ENCODE data around the gene EEF1AKMT4.

The EEF1AKMT4 gene

DNA sequence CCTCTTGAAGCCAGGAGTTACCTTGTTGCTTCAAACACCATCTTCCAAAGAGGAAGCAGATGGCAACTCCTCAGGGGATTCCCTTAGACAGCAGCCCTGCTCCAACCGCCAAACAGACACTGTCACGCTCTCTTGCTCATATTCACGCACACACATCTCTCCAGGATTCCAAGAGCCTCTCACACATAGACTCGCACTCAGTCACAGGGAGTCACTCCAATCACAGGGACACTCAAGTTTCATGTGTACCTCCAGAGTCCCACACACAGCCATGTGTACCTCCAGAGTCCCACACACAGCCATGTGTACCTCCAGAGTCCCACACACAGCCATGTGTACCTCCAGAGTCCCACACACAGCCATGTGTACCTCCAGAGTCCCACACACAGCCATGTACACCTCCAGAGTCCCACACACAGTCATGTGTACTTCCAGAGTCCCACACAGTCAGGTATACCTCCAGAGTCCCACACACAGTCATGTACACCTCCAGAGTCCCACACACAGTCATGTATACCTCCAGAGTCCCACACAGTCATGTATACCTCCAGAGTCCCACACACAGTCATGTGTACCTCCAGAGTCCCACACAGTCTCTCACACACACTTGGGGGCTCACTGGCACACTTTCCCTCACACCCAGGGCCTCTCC, 14.0 kb upstream of the EEF1AKMT4 start:
- in situ Hi-C loops (cut with MboI; ENCODE audit: low sequenced_read_pairs) = no loop called here

DNA sequence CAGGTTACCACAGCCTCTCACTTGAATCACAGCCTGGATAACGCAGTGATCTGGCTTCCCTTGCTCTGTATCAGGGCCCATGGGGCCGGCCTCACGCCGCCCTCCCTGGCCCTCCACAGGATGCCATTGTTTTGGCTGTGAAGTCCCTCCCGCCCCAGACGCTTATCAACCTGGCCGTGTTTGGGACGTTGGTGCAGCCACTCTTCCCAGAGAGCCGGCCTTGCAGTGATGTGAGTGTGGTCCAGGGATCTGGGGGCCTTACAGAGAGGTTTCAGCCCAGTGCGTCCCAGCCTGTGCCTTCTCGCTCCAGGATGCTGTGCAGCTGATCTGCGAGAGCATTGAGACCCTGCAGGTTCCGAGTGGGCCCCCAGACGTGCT, 13.4 kb upstream of the EEF1AKMT4 start:
- in situ Hi-C loops (cut with MboI; ENCODE audit: low sequenced_read_pairs) = no loop called here

- in situ Hi-C loops (cut with MboI; ENCODE audit: low sequenced_read_pairs) = no loop called here
These were observed 12.8 kb upstream of the EEF1AKMT4 start for GRCh38 chr3:184236636-184237035.

DNA sequence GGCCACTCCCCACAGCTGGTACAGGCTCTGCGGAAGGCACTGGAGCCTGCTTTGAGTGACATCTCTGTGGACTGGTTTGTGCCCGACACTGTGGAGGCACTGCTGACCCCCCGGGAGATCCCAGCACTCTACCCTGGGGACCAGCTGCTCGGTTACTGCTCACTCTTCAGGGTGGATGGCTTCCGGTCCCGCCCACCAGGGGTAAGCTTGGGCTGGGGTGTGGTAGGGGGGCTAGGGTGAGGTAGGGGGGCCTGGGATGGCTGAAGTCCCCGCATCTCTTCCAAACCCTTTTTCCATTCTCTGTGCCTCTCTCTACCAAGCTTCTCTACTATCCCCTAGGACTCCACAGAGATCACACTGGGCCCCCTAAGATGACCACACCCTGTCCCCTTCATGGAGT, 12.3 kb upstream of the EEF1AKMT4 start:
- in situ Hi-C loops (cut with MboI; ENCODE audit: low sequenced_read_pairs) = no loop called here

GRCh38 chr3:184237807-184238206, 11.7 kb upstream of the EEF1AKMT4 start:
- in situ Hi-C loops (cut with MboI; ENCODE audit: low sequenced_read_pairs) = no loop called here

DNA sequence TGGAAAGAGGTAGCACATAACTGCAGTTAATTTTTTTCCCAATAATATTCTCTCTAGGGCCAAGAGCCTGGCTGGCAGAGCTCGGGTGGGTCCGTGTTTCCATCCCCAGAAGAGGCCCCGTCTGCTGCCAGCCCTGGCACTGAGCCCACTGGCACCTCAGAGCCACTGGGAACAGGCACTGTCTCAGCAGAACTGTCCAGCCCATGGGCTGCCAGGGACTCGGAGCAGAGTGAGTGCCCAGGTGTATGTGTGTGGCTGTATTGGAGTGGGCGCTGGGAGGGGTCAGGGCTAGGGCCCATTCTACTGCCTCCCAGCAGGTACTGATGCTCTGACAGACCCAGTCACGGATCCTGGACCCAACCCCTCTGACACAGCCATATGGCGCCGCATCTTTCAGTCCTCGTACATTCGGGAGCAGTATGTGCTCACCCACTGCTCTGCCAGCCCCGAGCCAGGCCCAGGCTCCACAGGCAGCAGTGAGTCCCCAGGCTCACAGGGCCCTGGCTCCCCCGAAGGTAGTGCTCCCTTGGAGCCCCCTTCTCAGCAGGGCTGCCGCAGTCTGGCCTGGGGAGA, 11.1 kb upstream of the EEF1AKMT4 start:
- in situ Hi-C loops (cut with MboI; ENCODE audit: low sequenced_read_pairs) = no loop called here

DNA sequence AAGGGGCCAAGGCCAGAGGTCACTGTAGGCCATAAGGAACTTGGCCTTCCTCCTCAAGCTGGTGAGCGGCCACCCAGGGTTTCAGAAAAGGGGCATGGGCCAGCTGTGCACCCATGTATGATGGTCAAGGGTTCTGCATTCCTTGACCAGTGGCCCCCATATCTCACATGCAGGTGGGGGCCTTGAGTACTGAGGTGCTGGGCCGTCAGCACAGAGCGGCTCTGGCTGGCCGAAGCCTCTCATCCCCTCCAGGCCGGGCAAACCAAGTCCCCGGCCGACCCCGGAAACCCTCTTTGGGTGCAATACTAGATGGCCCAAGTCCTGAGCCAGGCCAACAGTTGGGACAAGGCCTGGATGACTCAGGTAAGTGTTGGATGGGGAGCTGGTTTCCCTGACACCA, 10.3 kb upstream of the EEF1AKMT4 start:
- in situ Hi-C loops (cut with MboI; ENCODE audit: low sequenced_read_pairs) = no loop called here

DNA sequence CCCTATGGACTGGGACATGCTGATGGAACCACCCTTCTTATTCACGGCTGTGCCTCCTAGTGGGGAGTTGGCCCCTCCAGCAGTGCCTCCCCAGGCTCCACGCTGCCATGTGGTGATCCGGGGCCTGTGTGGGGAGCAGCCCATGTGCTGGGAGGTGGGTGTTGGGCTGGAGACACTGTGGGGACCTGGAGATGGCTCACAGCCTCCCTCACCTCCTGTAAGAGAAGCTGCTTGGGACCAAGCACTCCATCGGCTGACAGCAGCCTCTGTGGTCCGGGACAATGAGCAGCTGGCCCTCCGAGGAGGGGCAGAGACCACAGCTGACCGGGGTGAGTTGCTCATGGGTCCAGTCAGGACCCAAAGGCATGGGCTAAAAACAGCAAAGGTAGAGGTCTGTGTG, 9.8 kb upstream of the EEF1AKMT4 start:
- in situ Hi-C loops (cut with MboI; ENCODE audit: low sequenced_read_pairs) = no loop called here

- in situ Hi-C loops (cut with MboI; ENCODE audit: low sequenced_read_pairs) = no loop called here
These were observed 8.9 kb upstream of the EEF1AKMT4 start for GRCh38 chr3:184240384-184241140.

GRCh38 chr3:184241141-184241446, 8.4 kb upstream of the EEF1AKMT4 start:
- in situ Hi-C loops (cut with MboI; ENCODE audit: low sequenced_read_pairs) = no loop called here

- in situ Hi-C loops (cut with MboI; ENCODE audit: low sequenced_read_pairs) = no loop called here
These were observed 7.8 kb upstream of the EEF1AKMT4 start for GRCh38 chr3:184241447-184242296.

GRCh38 chr3:184242297-184242685, 7.2 kb upstream of the EEF1AKMT4 start:
- in situ Hi-C loops (cut with MboI; ENCODE audit: low sequenced_read_pairs) = no loop called here

DNA sequence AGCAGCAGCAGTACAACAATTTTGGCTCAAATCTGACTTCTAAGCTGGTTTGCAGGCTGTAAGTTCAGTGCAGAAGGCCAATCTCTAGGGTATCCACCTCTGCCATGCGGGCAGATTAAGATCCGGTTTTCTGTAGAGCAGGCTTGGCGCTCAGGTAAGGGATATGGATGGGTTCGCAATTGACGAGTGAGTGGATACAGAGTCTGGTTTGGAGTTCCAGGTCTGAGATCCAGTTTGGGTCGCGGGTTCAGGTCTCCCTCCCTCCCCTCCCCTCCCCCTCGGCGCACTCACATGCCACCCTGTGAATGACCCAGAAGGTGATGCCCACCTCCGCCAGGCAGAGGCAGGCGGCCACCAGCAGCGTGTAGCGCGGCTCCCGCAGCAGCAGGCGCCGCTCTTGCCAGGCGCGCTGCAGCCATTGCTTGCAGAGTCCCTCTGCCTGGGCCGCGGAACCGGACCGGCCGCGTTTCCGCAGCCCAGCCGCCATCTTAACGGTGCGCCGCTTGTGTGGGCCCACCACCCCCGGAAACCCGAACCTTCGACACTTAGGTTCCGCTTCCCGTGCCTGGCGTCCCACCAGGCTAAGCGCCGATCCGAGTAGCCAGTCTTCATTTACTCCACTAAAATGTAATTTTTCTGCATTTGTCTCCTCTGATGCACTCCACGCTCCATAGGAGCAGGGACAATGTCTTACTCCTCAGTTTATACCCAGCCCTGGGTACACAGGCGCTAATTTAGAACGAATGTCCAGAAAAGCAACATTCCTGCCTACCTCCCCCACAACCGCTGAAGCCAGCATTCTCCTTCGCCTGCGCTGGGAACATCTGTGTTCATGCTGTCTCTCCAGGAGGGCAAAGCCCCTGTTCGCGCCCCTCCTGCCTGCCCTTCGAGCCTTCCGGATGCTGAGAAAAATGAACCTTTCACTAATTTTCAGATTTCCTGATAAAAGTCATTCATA, 739 bp upstream of the EEF1AKMT4 start, which contains the start of gene ALG3:
ALG3 (minus strand) TSS at position 509 of the 958 bp plus-strand sequence; CDS start at position 487, 22 bp downstream.
- in situ Hi-C loops (cut with MboI; ENCODE audit: low sequenced_read_pairs) = no loop called here

GRCh38 chr3:184250167-184250828, 826 bp downstream of the EEF1AKMT4 start:
- in situ Hi-C loops (cut with MboI; ENCODE audit: low sequenced_read_pairs) = no loop called here

- in situ Hi-C loops (cut with MboI; ENCODE audit: low sequenced_read_pairs) = no loop called here
These were observed 6.0 kb downstream of the EEF1AKMT4 start for GRCh38 chr3:184255291-184256039.

- in situ Hi-C loops (cut with MboI; ENCODE audit: low sequenced_read_pairs) = no loop called here
These were observed 7.8 kb downstream of the EEF1AKMT4 start for GRCh38 chr3:184257083-184257915.

- in situ Hi-C loops (cut with MboI; ENCODE audit: low sequenced_read_pairs) = no loop called here
These were observed 9.5 kb downstream of the EEF1AKMT4 start for GRCh38 chr3:184258926-184259325.

DNA sequence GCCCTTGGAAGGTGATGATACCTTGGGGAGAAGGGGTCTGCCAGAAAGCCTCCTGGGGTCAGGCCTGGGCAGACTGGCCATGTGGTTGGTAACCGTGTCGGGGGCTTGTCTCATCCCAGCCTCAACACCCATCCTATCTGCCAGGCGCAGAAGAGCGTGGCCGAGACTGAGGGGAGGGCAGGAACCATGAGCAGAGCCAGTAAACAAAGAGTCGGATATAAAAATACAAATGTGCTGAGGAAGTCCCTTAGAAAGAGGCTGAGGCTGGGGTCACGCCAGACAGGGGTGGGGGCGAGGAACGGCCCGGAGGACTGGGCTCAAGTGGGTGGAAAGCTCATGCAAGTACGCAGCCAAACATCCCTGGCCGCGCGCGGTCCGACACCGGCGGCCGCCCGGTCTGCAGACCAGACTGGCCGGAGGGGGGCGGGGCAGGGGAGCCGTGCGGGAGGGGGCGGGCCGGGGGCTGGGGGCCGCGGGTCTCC, 10.0 kb downstream of the EEF1AKMT4 start:
- in situ Hi-C loops (cut with MboI; ENCODE audit: low sequenced_read_pairs) = no loop called here

Data from HL-60/S4 (cell line).